GM23338 (cell line): ENCODE measurements around the gene TEFM. TPM values are rescaled to one million over a fixed set of nuclear protein-coding genes. Genes with fewer than 3 reads are reported as not detected.

Experiments
- ATAC-seq: fragments of 200-7000 bp; cut with Tn5 transposase; 3 replicates; pipeline ENCODE4 v1.9.1; 2020
- DNase-seq: peaks from one replicate; pipeline ENCODE4 v3.0.0-alpha.2; 2015; ENCODE audit warnings: low spot score
- H2AFZ ChIP-seq: fragments of 200-600 bp; sonication (generic); 2 replicates; pipeline ENCODE4 v1.8.0; 2016; ENCODE audit warnings: antibody characterized with exemption, mild to moderate bottlenecking, moderate library complexity
- H3F3A ChIP-seq: fragments of 200-600 bp; sonication (generic); replicated peaks from 2 replicates; pipeline ENCODE4 v1.8.0; 2017; ENCODE audit warnings: antibody characterized with exemption, mixed run types, low read depth
- H3K27ac ChIP-seq: fragments of 200-600 bp; sonication (generic); 2 replicates; pipeline ENCODE4 v1.6.1; 2016; ENCODE audit warnings: low read depth
- H3K27me3 ChIP-seq: fragments of 200-600 bp; sonication (generic); 2 replicates; pipeline ENCODE4 v1.8.0; 2016; ENCODE audit warnings: mild to moderate bottlenecking, mixed run types, moderate library complexity; ENCODE audit not compliant: insufficient read depth
- H3K36me3 ChIP-seq: fragments of 200-600 bp; sonication (generic); 2 replicates; pipeline ENCODE4 v1.8.0; 2016; ENCODE audit warnings: mild to moderate bottlenecking; ENCODE audit not compliant: insufficient read depth
- H3K4me1 ChIP-seq: fragments of 200-600 bp; sonication (generic); 2 replicates; pipeline ENCODE4 v1.8.0; 2016; ENCODE audit warnings: mild to moderate bottlenecking, moderate library complexity; ENCODE audit not compliant: insufficient read depth
- H3K4me2 ChIP-seq: fragments of 200-600 bp; sonication (generic); 2 replicates; pipeline ENCODE4 v1.7.1; 2017; ENCODE audit warnings: mixed run types
- H3K4me3 ChIP-seq: fragments of 200-600 bp; sonication (generic); 2 replicates; pipeline ENCODE4 v1.6.1; 2016; ENCODE audit warnings: mixed run types
- H3K79me2 ChIP-seq: fragments of 200-600 bp; sonication (generic); replicated peaks from 2 replicates; pipeline ENCODE4 v1.8.0; 2017; ENCODE audit warnings: mild to moderate bottlenecking; ENCODE audit not compliant: insufficient read depth
- H3K9me2 ChIP-seq: fragments of 200-600 bp; sonication (generic); 2 replicates; pipeline ENCODE4 v1.8.0; 2017; ENCODE audit not compliant: insufficient read depth
- H4K20me1 ChIP-seq: fragments of 200-600 bp; sonication (generic); replicated peaks from 2 replicates; pipeline ENCODE4 v1.8.0; 2017; ENCODE audit warnings: mild to moderate bottlenecking; ENCODE audit not compliant: insufficient read depth
- H3K27ac Mint-ChIP-seq: 2 replicates; pipeline ENCODE4 v1.8.0; 2020; ENCODE audit warnings: inconsistent platforms, mild to moderate bottlenecking, moderate library complexity, mixed read lengths
- H3K27me3 Mint-ChIP-seq: 3 replicates; pipeline ENCODE4 v1.8.0; 2022; ENCODE audit warnings: low read depth, mild to moderate bottlenecking, moderate library complexity, mixed read lengths, inconsistent platforms; ENCODE audit not compliant: insufficient read depth, poor library complexity
- H3K36me3 Mint-ChIP-seq: 3 replicates; pipeline ENCODE4 v1.8.0; 2021; ENCODE audit warnings: low read depth, mild to moderate bottlenecking, inconsistent platforms, moderate library complexity, mixed read lengths
- H3K4me1 Mint-ChIP-seq: 3 replicates; pipeline ENCODE4 v1.8.0; 2020; ENCODE audit warnings: mild to moderate bottlenecking, inconsistent platforms, mixed read lengths
- H3K4me3 Mint-ChIP-seq: 3 replicates; pipeline ENCODE4 v1.8.0; 2021; ENCODE audit warnings: moderate library complexity, mild to moderate bottlenecking, inconsistent platforms, mixed read lengths
- H3K9me3 Mint-ChIP-seq: 3 replicates; pipeline ENCODE4 v1.8.0; 2020; ENCODE audit warnings: moderate library complexity, mild to moderate bottlenecking, inconsistent platforms, mixed read lengths
- CREB1 ChIP-seq: fragments of 250-450 bp; sonication (Bioruptor Pico); IDR thresholded peaks from 2 replicates; pipeline ENCODE4 v1.5.0; 2020; ENCODE audit warnings: low read depth, mild to moderate bottlenecking, moderate library complexity
- EZH2 ChIP-seq: fragments of 200-600 bp; sonication (generic); IDR thresholded peaks from one replicate; pipeline ENCODE4 v1.8.0; 2017; ENCODE audit warnings: antibody characterized with exemption, mild to moderate bottlenecking, low read depth; ENCODE audit not compliant: unreplicated experiment
- EZH2phosphoT487 ChIP-seq: fragments of 200-600 bp; sonication (generic); IDR thresholded peaks from one replicate; pipeline ENCODE4 v1.8.1; 2018; ENCODE audit warnings: antibody characterized with exemption; ENCODE audit not compliant: unreplicated experiment
- JUNB ChIP-seq: IDR thresholded peaks from one replicate; pipeline ENCODE4 v1.6.1; 2016; ENCODE audit warnings: antibody characterized with exemption; ENCODE audit not compliant: unreplicated experiment
- NANOG ChIP-seq: IDR thresholded peaks from 2 replicates; pipeline ENCODE4 v1.6.1; 2016; ENCODE audit warnings: antibody characterized with exemption, borderline replicate concordance
- POLR2AphosphoS5 ChIP-seq: IDR thresholded peaks from 2 replicates; pipeline ENCODE4 v1.6.1; 2016; ENCODE audit warnings: antibody characterized with exemption, low read depth
- STAT1 ChIP-seq: IDR thresholded peaks from one replicate; pipeline ENCODE4 v1.6.1; 2016; ENCODE audit warnings: antibody characterized with exemption; ENCODE audit not compliant: unreplicated experiment
- ZNF114 ChIP-seq: fragments of 250-450 bp; sonication (Bioruptor Pico); IDR thresholded peaks from 2 replicates; pipeline ENCODE4 v1.5.0; 2020; ENCODE audit warnings: mild to moderate bottlenecking, moderate library complexity
- ZNF331 ChIP-seq: fragments of 250-450 bp; sonication (Bioruptor Pico); IDR thresholded peaks from 2 replicates; pipeline ENCODE4 v1.5.0; 2020; ENCODE audit warnings: low read depth, mild to moderate bottlenecking, moderate library complexity
- polyA plus RNA-seq: library from polyadenylated mRNA; unstranded; fragments of >200 nt; fragmentation: Nextera tagmentation; extraction: Ambion mirVana; gene quantifications from 2 replicates; pipeline ENCODE4 v1.2.1, GENCODE V29; 2016
- total RNA-seq: library from RNA; depleted of rRNA; stranded (reverse); fragments of >200 nt; shearing (Covaris generic); gene quantifications from 2 replicates; pipeline ENCODE4 v1.2.3, GENCODE V29; 2014
- TF ChIP-seq, protein P1 (sequence below): IDR thresholded peaks from 2 replicates; pipeline ENCODE4 v1.6.1; 2016; ENCODE audit warnings: antibody characterized with exemption
- TF ChIP-seq, protein P2 (sequence below), 2 experiments: fragments of 200-600 bp in 1 of 2; sonication (generic) in 1 of 2; conservative IDR thresholded peaks; 2 replicates each; pipeline versions ENCODE4 v1.5.1 to v1.6.1; 2016 to 2017; ENCODE audit warnings: antibody characterized with exemption in 2 of 2, low read depth in 2 of 2, mild to moderate bottlenecking in 2 of 2, moderate library complexity in 1 of 2
- TF ChIP-seq, protein P3 (sequence below): fragments of 250-450 bp; sonication (Bioruptor Pico); IDR thresholded peaks from 2 replicates; pipeline ENCODE4 v1.5.0; 2020; ENCODE audit warnings: mild to moderate bottlenecking, moderate library complexity

TEFM gene
- total and polyA plus RNA-seq, 2 experiments from 2014 or later: 15.9 to 33.3 TPM

DNA sequence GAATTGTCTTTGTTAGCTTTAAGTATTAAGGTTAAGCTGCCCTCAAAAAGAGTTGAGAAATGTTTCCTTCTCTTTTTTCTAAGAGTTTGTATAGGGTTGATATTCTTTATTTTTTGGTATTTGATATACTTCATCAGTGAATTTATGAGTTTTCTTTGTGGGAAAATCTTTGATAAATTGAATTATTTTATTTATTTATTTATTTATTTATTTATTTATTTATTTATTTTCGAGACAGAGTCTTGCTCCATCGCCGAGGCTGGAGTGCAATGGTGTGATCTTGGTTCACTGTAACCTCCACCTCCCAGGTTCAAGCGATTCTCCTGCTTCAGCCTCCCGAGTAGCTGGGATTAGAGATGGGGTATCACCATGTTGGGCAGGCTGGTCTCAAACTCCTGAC, 19.9 kb downstream of the TEFM start:
- Mint-ChIP-seq H3K4me3 (no peak overlapping the region), H3K4me1 (no peaks in the 10 kb centered on the region), H3K9me3 (no peaks in the 10 kb centered on the region), H3K27me3 (no peaks in the 10 kb centered on the region), H3K36me3 (peaks cover 40% of the 10 kb centered on the region; the same call in 2 of the 3 replicates), H3K27ac (no peak overlapping the region)
- no peaks in the 10 kb centered on the region for H3K27me3 ChIP-seq
- no peak overlapping the region for H3K4me2 ChIP-seq
- H3K9me2 ChIP-seq: no peaks in the 10 kb centered on the region
- no peaks in the 10 kb centered on the region for H3K79me2 ChIP-seq
- peaks cover 13% of the 10 kb centered on the region for H4K20me1 ChIP-seq
- DNase-seq (no peak), ATAC-seq (no peak)
- H3F3A ChIP-seq: no peaks in the 10 kb centered on the region
- no peak overlapping the region for H3K4me3 ChIP-seq
- no peaks in the 10 kb centered on the region for H3K4me1 ChIP-seq
- no peak overlapping the region for H2AFZ ChIP-seq
- peaks cover 7% of the 10 kb centered on the region; the same call in 1 of the 2 replicates for H3K36me3 ChIP-seq
- no peak overlapping the region for H3K27ac ChIP-seq
- TF ChIP-seq NANOG (no peak), STAT1 (no peak), ZNF114 (CRISPR knock-in tag) (no peak), EZH2 (no peak), CREB1 (CRISPR knock-in tag) (no peak), EZH2phosphoT487 (no peak), JUNB (no peak), POLR2AphosphoS5 (no peak)
- TF ChIP-seq, protein P1, sequence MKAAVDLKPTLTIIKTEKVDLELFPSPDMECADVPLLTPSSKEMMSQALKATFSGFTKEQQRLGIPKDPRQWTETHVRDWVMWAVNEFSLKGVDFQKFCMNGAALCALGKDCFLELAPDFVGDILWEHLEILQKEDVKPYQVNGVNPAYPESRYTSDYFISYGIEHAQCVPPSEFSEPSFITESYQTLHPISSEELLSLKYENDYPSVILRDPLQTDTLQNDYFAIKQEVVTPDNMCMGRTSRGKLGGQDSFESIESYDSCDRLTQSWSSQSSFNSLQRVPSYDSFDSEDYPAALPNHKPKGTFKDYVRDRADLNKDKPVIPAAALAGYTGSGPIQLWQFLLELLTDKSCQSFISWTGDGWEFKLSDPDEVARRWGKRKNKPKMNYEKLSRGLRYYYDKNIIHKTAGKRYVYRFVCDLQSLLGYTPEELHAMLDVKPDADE: no peak
- TF ChIP-seq, protein P2, sequence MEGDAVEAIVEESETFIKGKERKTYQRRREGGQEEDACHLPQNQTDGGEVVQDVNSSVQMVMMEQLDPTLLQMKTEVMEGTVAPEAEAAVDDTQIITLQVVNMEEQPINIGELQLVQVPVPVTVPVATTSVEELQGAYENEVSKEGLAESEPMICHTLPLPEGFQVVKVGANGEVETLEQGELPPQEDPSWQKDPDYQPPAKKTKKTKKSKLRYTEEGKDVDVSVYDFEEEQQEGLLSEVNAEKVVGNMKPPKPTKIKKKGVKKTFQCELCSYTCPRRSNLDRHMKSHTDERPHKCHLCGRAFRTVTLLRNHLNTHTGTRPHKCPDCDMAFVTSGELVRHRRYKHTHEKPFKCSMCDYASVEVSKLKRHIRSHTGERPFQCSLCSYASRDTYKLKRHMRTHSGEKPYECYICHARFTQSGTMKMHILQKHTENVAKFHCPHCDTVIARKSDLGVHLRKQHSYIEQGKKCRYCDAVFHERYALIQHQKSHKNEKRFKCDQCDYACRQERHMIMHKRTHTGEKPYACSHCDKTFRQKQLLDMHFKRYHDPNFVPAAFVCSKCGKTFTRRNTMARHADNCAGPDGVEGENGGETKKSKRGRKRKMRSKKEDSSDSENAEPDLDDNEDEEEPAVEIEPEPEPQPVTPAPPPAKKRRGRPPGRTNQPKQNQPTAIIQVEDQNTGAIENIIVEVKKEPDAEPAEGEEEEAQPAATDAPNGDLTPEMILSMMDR (conservative IDR thresholded peaks at IDR 0.05; ENCODE audit: low read depth in 2 of 2): no peak

DNA sequence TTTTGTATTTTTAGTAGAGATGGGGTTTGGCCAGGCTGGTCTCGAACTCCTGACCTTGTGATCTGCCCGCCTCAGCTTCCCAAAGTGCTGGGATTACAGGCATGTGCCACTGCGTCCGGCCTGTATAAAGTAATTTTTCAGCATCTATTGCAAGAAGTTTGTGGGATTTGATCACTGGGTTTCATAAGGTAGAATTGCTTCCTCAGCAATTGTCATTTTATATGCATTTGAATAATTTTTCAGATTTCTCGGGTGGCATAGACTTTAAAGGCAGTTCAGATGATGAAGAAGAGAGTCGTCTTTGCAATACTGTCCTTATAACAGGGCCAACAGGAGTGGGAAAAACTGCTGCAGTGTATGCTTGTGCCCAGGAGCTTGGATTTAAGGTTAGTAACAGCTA, 37.0 kb downstream of the TEFM start:
- TF ChIP-seq ZNF331 (CRISPR knock-in tag): no peak
- no peak for TF ChIP-seq NANOG
- TF ChIP-seq, protein P3, sequence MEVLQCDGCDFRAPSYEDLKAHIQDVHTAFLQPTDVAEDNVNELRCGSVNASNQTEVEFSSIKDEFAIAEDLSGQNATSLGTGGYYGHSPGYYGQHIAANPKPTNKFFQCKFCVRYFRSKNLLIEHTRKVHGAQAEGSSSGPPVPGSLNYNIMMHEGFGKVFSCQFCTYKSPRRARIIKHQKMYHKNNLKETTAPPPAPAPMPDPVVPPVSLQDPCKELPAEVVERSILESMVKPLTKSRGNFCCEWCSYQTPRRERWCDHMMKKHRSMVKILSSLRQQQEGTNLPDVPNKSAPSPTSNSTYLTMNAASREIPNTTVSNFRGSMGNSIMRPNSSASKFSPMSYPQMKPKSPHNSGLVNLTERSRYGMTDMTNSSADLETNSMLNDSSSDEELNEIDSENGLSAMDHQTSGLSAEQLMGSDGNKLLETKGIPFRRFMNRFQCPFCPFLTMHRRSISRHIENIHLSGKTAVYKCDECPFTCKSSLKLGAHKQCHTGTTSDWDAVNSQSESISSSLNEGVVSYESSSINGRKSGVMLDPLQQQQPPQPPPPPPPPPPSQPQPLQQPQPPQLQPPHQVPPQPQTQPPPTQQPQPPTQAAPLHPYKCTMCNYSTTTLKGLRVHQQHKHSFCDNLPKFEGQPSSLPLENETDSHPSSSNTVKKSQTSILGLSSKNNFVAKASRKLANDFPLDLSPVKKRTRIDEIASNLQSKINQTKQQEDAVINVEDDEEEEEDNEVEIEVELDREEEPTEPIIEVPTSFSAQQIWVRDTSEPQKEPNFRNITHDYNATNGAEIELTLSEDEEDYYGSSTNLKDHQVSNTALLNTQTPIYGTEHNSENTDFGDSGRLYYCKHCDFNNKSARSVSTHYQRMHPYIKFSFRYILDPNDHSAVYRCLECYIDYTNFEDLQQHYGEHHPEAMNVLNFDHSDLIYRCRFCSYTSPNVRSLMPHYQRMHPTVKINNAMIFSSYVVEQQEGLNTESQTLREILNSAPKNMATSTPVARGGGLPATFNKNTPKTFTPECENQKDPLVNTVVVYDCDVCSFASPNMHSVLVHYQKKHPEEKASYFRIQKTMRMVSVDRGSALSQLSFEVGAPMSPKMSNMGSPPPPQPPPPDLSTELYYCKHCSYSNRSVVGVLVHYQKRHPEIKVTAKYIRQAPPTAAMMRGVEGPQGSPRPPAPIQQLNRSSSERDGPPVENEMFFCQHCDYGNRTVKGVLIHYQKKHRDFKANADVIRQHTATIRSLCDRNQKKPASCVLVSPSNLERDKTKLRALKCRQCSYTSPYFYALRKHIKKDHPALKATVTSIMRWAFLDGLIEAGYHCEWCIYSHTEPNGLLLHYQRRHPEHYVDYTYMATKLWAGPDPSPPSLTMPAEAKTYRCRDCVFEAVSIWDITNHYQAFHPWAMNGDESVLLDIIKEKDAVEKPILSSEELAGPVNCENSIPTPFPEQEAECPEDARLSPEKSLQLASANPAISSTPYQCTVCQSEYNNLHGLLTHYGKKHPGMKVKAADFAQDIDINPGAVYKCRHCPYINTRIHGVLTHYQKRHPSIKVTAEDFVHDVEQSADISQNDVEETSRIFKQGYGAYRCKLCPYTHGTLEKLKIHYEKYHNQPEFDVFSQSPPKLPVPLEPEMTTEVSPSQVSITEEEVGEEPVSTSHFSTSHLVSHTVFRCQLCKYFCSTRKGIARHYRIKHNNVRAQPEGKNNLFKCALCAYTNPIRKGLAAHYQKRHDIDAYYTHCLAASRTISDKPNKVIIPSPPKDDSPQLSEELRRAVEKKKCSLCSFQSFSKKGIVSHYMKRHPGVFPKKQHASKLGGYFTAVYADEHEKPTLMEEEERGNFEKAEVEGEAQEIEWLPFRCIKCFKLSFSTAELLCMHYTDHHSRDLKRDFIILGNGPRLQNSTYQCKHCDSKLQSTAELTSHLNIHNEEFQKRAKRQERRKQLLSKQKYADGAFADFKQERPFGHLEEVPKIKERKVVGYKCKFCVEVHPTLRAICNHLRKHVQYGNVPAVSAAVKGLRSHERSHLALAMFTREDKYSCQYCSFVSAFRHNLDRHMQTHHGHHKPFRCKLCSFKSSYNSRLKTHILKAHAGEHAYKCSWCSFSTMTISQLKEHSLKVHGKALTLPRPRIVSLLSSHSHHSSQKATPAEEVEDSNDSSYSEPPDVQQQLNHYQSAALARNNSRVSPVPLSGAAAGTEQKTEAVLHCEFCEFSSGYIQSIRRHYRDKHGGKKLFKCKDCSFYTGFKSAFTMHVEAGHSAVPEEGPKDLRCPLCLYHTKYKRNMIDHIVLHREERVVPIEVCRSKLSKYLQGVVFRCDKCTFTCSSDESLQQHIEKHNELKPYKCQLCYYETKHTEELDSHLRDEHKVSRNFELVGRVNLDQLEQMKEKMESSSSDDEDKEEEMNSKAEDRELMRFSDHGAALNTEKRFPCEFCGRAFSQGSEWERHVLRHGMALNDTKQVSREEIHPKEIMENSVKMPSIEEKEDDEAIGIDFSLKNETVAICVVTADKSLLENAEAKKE (CRISPR knock-in tag): no peak
- Mint-ChIP-seq H3K9me3 (no peaks in the 10 kb centered on the region), H3K4me3 (no peak overlapping the region), H3K27me3 (peaks cover 1% of the 10 kb centered on the region), H3K4me1 (no peaks in the 10 kb centered on the region), H3K36me3 (peaks cover 60% of the 10 kb centered on the region), H3K27ac (no peak overlapping the region)
- Histone ChIP-seq H3K27me3 (no peaks in the 10 kb centered on the region), H3K36me3 (peaks cover 50% of the 10 kb centered on the region), H3K27ac (no peak overlapping the region), H4K20me1 (peaks cover 7% of the 10 kb centered on the region; the same call in 1 of the 2 replicates), H3F3A (0 out of 2 replicates have a peak, but pooled peaks cover 5% of the 10 kb centered on the region), H3K4me1 (no peaks in the 10 kb centered on the region), H3K4me2 (no peak overlapping the region), H3K4me3 (no peak overlapping the region), H2AFZ (no peak overlapping the region), H3K79me2 (no peaks in the 10 kb centered on the region), H3K9me2 (no peaks in the 10 kb centered on the region)
- ATAC-seq (no peak), DNase-seq (no peak)
